ENCODE measurements around the gene TMX2.

Gene TMX2

DNA sequence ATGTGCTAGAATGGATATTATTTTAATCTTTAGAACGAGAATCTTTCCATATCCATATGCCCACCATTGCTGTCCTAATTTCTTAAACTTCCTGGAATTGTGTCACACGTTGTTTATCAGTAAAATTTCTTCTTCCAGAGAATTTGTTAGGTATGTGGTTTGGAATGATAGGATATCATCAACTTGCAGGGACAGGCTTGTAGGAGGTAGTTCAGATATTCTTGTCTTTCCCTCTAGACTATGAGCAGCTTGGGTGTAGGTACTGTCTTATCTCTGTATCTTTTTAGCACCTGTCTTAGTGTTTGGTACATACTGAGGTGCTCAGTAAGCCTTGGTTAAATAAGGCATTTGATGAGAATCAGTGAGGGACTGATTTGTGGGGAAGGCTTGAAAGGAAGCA, 52.6 kb downstream of the TMX2 start:
- DNase-seq (ENCODE audit: low spot score) = no peak

DNA sequence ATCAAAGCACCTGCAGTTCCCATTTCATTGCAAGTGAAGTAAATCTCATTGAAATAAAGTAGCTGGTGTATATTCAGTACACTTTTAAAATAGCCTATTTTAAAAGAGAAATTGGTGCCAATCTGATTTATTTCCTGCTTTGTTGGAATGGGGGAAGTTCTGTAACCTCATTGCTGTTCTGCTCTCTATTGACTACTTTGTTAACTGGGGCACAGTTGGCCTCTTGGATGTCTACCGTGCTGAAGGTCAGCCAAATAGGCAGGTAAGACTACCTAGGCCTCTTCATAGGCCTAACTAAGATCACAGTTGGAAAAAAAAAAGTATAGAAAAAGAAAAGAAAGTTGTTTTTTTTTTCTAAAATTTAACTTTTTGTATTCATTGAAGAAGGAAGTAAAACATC, 58.4 kb downstream of the TMX2 start:
- no peak for DNase-seq (ENCODE audit: low spot score)

DNA sequence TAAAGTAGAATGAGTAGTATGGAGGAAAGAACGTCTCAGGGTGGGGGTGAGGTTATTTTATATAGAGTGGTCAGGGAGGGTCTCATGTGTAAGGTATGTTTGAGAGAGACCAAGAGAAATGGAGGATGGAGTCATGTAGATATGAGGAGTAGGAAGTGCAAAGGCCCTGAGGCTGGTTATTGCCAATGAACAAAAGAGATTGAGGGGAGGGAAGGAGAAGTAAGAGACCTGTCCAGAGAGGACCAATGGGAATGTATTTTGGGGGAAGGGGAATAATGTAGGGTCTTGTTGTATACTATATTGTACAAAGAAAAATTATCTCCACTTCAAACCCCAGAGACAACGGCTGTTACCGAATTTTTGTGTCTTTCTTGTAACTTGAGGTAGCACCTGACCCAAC, 59.0 kb downstream of the TMX2 start:
- DNase-seq (ENCODE audit: low spot score) = no peak

DNA sequence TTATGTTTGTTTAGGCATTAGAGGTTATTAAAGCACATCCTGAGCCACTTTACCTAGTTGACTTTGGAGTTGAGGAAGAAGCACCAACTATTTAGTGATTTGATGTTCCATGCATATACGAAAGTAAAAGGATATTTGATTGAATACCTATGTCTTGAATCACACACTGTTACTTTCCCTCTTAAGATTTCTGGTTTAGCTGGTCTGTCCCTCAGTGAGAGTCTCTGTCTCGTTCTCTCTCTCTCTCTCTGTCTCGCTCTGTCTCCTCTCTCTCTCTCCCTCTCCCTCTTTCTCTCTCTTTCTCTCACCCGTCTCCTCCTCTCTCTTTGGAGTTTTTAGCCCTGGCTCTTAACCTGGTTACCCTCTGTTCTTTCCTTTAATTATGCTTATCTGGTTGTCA, 60.2 kb downstream of the TMX2 start:
- no peak for DNase-seq (ENCODE audit: low spot score)

DNA sequence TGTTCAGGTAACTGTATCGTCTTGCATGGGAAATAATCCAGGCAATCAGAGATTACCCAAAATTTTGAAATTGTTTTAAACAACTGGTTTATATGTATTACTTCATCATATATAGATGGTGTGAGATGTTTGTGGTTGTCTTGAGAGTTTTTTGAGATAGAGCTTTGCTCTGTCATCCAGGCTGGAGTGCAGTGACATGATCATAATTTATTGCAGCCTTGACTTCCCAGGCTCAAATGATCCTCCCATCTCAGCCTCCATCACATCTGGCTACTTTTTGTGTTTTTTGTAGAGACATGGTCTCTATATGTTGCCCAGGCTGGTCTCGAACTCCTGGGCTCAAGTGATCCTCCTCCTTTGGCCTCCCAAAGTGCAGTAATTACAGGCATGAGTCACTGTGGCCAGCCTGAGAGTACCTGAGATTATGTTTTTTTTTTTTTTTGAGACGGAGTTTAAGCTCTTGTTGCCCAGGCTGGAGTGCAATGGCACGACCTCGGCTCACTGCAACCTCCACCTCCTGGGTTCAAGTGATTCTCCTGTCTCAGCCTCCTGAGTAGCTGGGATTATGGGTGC, 60.7 kb downstream of the TMX2 start:
- no peak for DNase-seq (ENCODE audit: low spot score)

DNA sequence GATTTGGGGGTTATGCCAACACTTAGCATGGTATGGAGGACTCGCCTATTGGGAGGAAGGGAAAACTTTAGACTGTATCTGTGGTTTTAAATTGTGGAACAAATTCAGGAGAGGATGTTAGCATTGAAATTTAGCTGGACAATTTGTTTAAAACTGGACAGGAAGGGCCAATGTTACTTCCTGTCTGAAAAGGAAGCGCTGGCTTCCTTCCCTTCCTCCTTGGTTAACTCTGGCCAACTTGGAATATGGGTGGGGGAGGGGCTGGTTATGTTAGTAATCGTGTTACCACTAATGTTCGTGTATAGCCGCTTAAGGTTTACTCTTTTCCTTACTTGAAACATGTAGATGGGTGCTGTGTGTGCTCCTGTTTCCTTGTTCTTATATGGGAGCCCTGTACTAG, 63.1 kb downstream of the TMX2 start:
- DNase-seq (ENCODE audit: low spot score) = no peak

DNA sequence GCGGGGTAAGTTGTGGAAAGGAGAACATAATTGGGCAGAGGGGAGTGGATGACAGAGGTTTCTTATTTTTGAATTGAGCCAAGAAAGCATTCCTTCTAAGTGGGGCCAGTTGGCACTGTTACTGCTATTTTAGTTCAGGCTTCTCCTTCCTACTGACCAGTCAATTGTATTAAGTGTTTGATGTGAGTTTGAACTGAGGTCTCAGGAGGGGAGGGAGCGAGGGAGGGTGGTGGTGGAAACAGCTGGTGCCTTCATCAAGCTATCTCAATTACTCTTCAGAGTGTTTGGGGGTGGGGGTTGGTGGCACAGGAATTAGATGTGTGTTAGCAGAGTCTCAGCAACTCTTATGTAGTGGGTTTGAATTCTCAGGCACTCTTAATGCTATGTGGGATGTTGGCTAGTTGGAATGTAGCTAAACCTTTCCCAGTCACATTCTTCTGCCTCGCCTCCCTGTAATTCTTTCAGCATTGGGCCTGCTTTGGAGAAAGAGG, 63.7 kb downstream of the TMX2 start:
- no peak for DNase-seq (ENCODE audit: low spot score)

DNA sequence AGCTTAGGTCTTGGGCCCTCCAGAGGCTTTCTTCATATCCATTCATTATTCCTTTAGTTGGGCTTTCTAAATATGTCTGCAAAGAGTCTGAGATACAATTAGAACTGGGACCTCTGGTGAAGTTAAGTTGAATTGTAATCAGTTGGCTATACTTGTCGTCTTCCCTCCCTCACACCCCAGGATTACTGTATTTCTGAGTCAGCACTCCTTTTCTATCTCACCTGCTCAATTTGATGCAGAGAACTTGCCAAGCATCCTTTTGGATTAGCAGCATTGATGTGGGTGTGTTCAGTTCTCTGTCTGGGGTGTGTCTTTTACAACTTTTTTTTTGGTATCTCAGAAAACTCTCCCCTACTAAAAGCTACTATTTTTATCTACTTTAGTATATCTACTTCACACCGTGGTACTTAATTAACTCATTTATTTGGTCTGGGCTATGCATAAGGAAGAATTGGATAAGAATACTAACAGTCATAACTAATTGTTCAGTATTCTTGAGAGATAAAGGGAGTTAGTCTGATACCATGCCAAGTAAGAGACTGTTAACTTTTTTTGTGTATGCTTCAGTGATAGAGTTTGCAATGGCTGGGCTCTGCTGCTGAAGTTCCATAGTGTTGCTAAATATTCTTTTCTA, 64.3 kb downstream of the TMX2 start:
- DNase-seq (ENCODE audit: low spot score) = no peak

DNA sequence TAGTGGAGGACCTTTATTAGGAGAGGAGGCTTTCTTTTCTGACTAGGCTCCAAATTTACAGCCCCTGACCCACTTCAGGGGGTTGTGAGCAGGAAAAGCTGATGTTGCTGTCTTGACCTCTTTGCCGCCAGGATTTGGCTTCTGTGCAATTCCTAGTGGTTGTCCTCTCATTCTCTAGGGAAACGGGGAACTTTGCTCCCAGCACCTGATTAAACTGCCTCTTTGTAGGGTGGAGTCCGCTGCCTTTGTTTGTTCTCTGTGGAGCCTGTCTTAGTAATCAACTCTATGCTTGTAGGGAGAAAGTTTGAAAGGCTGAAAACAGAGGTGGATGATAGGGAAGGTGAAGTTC, 65.5 kb downstream of the TMX2 start:
- DNase-seq (ENCODE audit: low spot score) = no peak

DNA sequence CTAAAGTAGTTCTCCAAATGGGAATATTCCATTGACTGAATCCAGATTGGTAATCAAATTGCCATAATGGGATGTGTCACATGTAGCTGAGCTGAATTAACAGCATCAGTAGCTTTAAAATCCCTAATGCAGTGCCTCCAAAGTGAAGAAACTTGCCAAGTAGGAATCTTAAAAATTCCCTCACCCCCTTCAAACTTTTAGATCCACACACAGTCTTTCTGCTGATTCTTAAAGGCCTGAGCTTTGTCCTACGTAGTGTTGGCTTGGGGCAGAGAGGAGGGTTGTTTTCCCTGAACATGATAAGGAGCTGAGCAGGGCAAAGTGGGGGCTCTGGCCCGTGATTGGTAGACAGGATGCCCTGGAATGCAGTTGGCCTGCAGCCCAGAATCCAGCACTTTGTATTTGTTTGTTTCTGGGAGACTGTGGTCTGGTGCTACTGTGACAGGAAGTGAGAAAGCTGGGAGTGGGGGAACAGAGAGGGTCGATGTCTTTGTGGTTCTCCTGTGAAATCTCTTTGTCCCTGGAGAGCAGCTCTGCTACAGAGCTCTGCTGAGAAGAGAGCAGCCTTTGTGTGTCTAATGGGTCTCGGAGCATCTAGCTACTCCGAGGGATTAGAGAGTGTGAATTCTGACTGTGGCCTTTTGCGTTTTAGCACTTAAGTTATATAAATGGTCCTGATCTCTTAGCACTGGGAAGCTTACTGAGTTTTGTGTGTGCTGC, 66.1 kb downstream of the TMX2 start:
- peak; percentile 74 for DNase-seq (ENCODE audit: low spot score)

DNA sequence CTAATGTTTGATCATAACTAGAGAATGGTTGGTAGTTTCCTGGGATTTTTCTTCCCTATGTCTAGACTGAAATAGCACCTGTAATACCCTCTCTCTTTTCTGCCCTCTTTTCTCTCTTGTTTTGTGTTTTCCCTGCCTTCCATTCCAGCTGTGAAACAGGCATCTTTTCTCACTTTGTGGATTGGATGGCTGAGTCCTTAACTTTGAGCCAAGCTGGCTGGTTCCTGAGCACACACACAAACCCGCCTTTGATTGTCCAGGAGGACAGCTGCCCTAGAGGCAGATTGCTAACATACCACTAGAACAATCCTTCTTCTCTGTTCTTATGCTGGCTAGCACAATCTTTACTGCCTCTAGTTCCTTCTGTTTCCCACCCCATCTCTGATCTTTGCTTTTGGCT, 66.9 kb downstream of the TMX2 start:
- DNase-seq (ENCODE audit: low spot score) = peak; percentile 24

DNA sequence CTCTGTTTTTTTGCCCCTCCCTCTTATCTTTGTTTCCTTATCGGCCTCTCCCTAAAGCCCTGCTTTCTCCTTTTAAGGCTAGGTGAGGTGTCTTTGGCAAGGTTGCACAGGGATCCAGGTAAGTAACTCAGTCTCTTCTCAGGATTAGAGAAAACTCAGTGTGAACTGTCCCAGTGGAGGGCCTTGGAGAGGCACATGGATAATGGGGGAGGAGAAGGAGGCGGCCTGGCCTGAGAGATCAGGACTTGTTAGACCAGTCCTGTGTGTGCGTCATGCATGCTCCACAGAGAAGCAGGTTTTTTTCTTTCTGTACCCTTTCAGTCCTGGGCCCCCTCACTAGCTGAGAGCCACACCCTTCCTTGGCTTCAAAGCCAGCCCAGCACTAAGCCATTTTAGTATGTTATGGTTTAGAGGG, 69.1 kb downstream of the TMX2 start:
- no peak for DNase-seq (ENCODE audit: low spot score)

DNA sequence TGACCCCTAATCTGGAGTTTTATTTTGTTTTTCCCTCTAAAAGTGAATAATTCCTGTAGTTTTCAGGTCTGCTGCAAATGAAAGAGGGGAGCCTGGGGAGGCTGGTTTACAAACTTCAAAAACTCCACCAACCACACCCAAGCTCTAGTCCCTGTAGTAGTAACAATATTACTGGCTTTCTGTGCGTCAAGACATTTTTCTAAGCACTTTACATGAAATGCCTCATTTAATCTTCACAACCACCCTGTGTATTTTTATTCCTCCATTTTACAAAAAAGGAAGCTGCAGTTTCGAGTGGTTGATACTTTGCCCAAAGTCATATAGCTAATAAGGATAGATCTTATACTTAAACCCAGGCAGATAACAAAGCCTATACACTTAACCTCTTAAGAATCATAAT, 72.7 kb downstream of the TMX2 start:
- no peak for DNase-seq (ENCODE audit: low spot score)

DNA sequence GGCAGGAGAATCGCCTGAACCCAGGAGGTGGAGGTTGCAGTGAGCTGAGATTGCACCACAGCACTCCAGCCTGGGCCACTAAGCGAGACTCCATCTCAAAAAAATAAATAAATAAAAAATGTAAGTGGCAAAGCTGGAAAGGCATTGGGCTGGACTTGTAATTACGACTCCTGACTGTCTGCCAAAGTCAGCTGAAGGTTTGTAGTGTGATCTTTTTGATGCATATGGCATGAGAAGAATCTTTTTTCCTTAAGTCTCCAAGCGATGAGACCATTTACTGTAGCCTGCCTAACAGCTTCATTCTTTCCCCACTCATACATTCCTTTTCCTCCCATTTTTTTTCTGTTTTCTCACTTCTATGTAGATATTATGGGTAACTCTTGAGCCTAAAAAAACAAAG, 74.0 kb downstream of the TMX2 start:
- DNase-seq (ENCODE audit: low spot score) = no peak

DNA sequence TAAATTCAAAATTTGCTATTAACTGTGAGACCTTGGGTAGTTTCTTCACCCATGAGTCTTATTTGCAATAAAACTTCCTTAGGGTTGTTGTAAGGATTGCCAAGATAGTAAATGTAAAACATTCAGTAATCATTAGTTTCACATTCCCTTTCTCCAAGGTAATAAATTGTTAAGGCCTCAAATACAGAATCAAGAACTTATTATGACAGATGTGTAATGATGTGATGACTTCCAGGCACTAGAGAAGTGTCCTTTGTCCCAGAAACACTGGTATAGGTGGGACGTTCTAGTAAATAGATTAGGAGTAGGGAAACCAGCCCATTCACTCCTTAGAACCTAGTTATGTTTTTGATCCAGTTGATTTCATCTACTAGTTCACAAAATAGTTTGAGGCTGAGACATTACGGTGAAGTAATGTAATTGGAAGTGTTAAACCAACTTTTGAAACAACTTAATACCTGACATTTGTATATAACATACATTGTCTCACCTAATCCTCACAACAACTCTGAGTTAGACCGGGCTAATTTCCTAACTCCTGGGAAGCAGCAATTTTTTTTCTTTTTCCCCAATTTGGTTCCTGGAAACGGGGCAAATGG, 74.7 kb downstream of the TMX2 start:
- DNase-seq (ENCODE audit: low spot score) = no peak

DNA sequence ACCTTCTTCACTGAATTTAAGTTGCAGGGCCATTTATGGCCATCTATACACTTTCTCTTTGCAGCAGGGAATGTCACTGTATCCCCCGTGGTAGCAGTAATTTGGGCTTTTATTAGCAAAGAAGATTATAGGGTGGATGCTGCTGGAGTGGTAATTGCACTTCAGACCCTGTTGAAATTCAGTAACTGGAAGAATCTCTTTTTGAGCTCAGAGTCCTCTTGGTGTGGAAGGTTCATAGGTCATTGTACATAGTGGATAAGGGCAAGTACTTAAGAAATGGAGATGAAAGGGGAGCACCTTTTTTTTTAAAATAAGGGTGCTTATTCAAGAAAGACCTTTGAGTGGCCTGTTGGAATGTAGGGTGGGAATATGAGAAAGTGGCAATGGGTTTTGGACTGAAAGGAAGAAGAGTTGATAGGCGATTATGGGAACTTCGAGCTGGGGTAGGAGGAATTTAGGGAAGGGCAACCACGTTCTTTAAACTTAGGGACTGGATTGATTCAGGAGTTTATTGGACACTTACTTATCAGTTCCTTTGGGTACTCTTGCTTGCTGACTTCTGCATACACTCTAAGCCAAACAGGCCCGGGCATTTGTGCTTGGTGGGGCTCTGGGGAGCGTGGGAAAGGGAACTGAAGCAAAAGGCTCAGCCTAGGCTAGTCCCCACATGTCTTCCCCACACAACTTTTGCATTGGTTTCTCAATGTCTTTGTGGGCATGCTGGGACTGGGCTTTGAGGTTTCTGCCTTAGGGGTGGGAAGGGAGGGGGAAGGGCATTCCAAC, 75.7 kb downstream of the TMX2 start:
- no peak for DNase-seq (ENCODE audit: low spot score)

DNA sequence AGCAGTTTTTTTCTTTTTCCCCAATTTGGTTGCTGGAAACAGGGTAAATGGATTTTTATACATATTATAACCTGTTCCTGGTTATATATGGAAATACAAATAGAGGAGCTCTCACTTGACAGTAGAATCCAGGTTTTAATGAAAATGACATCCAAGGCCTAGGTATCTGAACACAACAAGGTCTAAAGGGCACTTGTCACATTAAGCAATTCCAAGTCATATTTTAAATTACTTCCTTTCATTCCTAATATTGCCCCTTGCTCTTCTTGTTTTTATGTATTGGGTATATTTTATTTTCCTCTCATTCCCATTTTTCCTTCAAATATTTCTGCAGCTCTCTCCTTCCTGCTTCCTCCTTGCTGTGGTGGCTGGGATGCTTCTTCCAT, 76.3 kb downstream of the TMX2 start:
- no peak for DNase-seq (ENCODE audit: low spot score)
